Retinal pigment epithelial cell (primary cell): ENCODE results near the gene DBNL.

Experiments
- DNase-seq: peaks from one replicate; pipeline ENCODE4 v3.0.0-alpha.2; 2010; ENCODE audit warnings: low read depth
- H3K4me3 ChIP-seq: 2 replicates; pipeline ENCODE4 v1.5.1; 2011; ENCODE audit warnings: mild to moderate bottlenecking, low read length, control low read depth, moderate library complexity
- CTCF ChIP-seq: conservative IDR thresholded peaks from 2 replicates; pipeline ENCODE4 v1.5.1; 2011; ENCODE audit warnings: low read depth, low read length, control low read depth, inconsistent platforms

Gene DBNL

GRCh38 chr7:44057181-44057848, 12.8 kb downstream of the DBNL start:
- TF ChIP-seq CTCF = no peak
- no peak overlapping the region for H3K4me3 ChIP-seq
- DNase-seq = no peak

GRCh38 chr7:44057849-44058758, 13.6 kb downstream of the DBNL start:
- H3K4me3 ChIP-seq = no peak overlapping the region
- no peak for TF ChIP-seq CTCF
- DNase-seq = no peak

- no peak for TF ChIP-seq CTCF
- DNase-seq = no peak
- H3K4me3 ChIP-seq = no peak overlapping the region
These were observed 14.3 kb downstream of the DBNL start for GRCh38 chr7:44058759-44059218.

- DNase-seq = no peak
- H3K4me3 ChIP-seq = no peak overlapping the region
- TF ChIP-seq CTCF = no peak
These were observed 15.0 kb downstream of the DBNL start for GRCh38 chr7:44059219-44060090.

GRCh38 chr7:44060091-44060947, 15.8 kb downstream of the DBNL start:
- TF ChIP-seq CTCF = no peak
- DNase-seq = no peak
- no peak overlapping the region for H3K4me3 ChIP-seq
